Pulmonary artery endothelial cell (primary cell): ENCODE results near the gene ORC2. TPM values are rescaled to one million over a fixed set of nuclear protein-coding genes. Genes with fewer than 3 reads are reported as not detected.
"Not testable (repeated sequence)": the region's sequence is repeated elsewhere in the genome, so short reads cannot be mapped to it uniquely, and the experiment has no call there.

Experiments
- DNase-seq: peaks from one replicate; pipeline ENCODE4 v3.0.0-alpha.2; 2011; ENCODE audit warnings: low read depth, low spot score
- total RNA-seq: library from RNA; depleted of rRNA; stranded (reverse); fragments of >200 nt; gene quantifications from 2 replicates; pipeline ENCODE4 v1.2.3, GENCODE V29; 2014

The ORC2 gene
- total RNA-seq, 1 donor from 2014 or later = 19.8 TPM

- no peak for DNase-seq
Measured at GRCh38 chr2:200939832-200940231, 23.6 kb downstream of the ORC2 start.

- DNase-seq = no peak
Measured at GRCh38 chr2:200930947-200931626, 32.4 kb downstream of the ORC2 start.

- DNase-seq = no peak
Measured at GRCh38 chr2:200929334-200930249, 33.9 kb downstream of the ORC2 start.

- no peak for DNase-seq
Measured at GRCh38 chr2:200922439-200922838, 41.0 kb downstream of the ORC2 start.

GRCh38 chr2:200913654-200914053, 49.8 kb downstream of the ORC2 start:
- no peak for DNase-seq

- no peak for DNase-seq
Measured at GRCh38 chr2:200909958-200910357, 53.5 kb downstream of the ORC2 start.

- peak; percentile 27 for DNase-seq
Measured at GRCh38 chr2:200905618-200906296, 57.7 kb downstream of the ORC2 start.

- DNase-seq = peak; percentile 84
Measured at GRCh38 chr2:200901459-200902072, 61.9 kb downstream of the ORC2 start.

- DNase-seq = no peak
Measured at GRCh38 chr2:200899482-200899881, 64.0 kb downstream of the ORC2 start.

GRCh38 chr2:200888704-200889625, 74.5 kb downstream of the ORC2 start, which contains the start of the genes NIF3L1 and PPIL3:
Gene NIF3L1 (plus strand): TSS chr2:200889371. CDS start chr2:200891944, 2,573 bp downstream.
Gene PPIL3 (minus strand): TSS chr2:200889077. CDS start chr2:200887615, 1,462 bp downstream.
- DNase-seq = peak; percentile 91

GRCh38 chr2:200881715-200882249, 81.7 kb downstream of the ORC2 start:
- not testable (repeated sequence) for DNase-seq

- DNase-seq = no peak
Measured at GRCh38 chr2:200878289-200878880, 85.1 kb downstream of the ORC2 start.

GRCh38 chr2:200877443-200877842, 86.0 kb downstream of the ORC2 start:
- DNase-seq = no peak

- DNase-seq = no peak
Measured at GRCh38 chr2:200873560-200873959, 89.9 kb downstream of the ORC2 start.

- DNase-seq = no peak
Measured at GRCh38 chr2:200871151-200871550, 92.3 kb downstream of the ORC2 start.

GRCh38 chr2:200869014-200869413, 94.4 kb downstream of the ORC2 start:
- DNase-seq = no peak

- DNase-seq = peak; percentile 80
Measured at GRCh38 chr2:200864176-200865034, 99.1 kb downstream of the ORC2 start, which contains the start of gene CLK1. Gene CLK1 (minus strand): TSS chr2:200864658. CDS start chr2:200861862, 2,796 bp downstream.

GRCh38 chr2:200863782-200864175, 99.7 kb downstream of the ORC2 start:
- DNase-seq = no peak
